GM11168 (cell line): ENCODE data around the gene GPRIN3.
"Not testable (repeated sequence)": the region's sequence is repeated elsewhere in the genome, so short reads cannot be mapped to it uniquely, and the experiment has no call there.

Experiments
- in situ Hi-C: fragments of 300-500 bp; cut with MboI; formaldehyde crosslinking; loops from one replicate; pipeline ENCODE4 v1.12.0; 2022; ENCODE audit warnings: low sequenced_read_pairs; ENCODE audit not compliant: unreplicated experiment

Gene GPRIN3

DNA sequence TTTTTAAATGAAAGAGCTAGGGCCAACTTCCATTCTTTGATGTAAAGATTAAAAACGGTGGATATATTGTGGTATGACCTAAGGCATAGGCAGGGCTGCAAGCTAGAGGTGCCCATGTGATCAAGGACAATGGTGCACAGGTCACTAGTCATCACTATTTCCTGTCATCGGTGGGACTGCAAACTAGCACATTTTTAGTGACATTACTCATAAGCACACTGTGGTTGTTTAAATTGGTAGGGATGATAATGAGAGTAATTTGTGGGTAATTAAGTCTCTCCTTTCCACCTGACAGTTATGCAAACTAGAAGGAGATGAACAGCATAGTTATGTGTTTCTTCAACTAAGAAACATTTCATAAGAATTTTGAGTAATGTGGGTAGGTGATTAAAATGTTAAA lies 85.4 kb downstream of the GPRIN3 start:
- in situ Hi-C loops = no loop called here

DNA sequence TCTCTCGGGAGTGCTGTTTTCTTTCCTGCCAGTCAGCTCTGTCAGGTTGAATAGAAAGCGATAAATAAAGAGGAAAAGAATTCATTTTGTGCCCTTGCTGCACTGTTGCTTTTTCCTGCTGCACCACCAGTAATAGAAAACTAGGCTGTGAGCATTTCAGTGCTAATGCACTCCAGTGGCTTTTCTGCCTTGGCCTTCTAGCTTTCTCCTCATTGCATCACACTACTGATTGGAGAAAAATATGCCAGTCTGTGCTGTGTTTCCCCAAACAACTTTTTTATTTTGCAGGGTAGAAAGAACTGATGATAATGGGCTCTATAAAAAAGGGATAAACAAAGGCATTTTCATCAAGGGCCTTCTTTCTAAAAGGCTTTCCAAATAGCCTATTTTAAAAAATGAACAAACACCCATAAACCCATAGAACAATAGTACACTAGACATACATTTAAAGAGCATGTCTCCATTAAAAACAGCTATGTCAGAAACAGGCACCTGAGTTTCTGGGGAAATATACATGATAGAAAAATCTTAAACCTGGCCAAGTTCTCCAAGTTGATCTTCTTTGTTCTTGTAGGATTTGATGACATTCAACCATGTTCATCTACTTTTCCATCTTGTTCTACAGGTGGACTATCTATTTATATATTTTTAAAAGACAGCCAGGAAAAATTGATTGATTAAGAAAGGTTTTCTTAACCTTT lies 86.3 kb downstream of the GPRIN3 start:
- in situ Hi-C loops = no loop called here

GRCh38 chr4:89218587-89218986 lies 89.0 kb downstream of the GPRIN3 start:
- in situ Hi-C loops = no loop called here

GRCh38 chr4:89217604-89218003 lies 90.0 kb downstream of the GPRIN3 start:
- in situ Hi-C loops = no loop called here

GRCh38 chr4:89216866-89217265 lies 90.7 kb downstream of the GPRIN3 start:
- in situ Hi-C loops = no loop called here

DNA sequence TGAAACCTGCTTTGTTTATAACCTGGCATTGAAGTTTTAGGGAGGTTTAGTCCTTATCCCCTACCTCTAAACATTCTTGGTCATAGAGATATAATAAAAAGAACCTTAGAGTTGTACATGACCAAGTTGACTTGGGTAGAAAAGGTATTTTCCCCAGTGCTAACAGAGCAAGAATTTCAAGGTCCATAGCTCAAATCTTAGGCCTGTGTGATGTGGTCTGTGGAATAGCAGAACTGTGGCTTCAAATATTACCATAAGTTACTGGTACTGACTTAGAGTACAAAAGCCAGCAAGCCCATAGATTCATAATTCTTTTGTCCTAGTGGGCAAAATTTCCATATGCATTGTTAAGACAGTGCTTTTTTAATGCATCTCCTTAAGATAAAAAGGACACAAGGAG lies 91.2 kb downstream of the GPRIN3 start:
- in situ Hi-C loops = no loop called here

DNA sequence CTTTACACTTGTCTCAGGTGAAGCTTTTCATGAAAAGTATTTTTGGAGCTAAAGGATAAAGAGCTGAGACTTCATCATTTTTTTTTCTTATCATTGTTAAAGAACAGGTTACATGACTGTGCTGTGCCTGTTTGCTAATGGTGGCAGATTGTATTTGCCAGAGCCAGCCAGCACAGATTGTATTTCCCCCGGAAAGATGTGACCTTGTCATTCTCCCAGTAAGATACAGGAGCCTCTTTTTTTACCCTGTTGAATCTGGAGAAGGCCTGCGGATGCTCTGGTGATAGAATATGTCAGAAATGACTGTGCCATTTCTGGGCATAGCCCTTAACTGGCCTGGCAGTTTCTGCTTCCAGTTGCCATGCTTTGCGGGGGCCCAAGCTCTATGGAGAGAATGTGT lies 91.9 kb downstream of the GPRIN3 start:
- in situ Hi-C loops = no loop called here

DNA sequence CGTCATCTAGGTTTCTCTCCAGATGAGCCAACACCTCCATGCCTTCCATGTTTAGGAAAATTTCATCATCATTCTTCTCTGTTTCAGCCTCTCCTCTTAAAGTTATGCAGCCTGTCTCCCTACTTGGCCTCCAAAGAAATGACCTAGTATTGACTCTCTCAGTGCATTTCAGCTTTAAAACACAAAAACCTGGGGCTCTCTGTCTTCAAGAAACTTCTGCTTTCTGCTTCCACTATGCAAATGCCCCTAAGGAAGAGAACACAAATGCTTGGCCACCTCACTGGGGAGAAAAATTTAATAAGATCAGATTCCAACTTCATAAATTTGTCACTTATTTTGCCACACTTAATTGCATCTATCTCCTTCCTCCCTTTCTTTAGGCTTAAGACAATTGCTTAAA lies 93.3 kb downstream of the GPRIN3 start:
- in situ Hi-C loops = no loop called here

GRCh38 chr4:89213382-89213701 lies 94.3 kb downstream of the GPRIN3 start:
- in situ Hi-C loops = no loop called here

- in situ Hi-C loops = no loop called here
Observed at GRCh38 chr4:89212666-89213381, 94.8 kb downstream of the GPRIN3 start.

GRCh38 chr4:89204624-89205023 lies 103.0 kb downstream of the GPRIN3 start:
- in situ Hi-C loops = no loop called here

DNA sequence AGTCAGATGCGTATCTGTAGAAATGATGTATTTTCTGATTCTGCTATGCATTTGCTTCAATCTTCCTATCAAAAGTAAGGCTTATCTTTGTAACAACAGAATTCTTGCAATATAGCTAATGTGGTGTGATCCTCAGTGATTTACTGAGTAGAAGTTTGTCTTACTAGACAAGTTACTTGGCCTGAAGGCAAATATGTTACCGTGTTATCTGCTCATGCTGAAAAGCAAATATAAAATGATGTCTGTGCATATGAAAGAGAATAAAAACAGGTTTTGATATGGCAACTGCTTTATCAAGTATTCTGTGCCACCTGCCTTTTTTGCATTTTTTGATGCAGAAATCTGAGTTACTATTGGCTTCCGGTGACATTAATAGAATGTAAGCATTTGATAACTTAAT lies 103.7 kb downstream of the GPRIN3 start:
- in situ Hi-C loops = no loop called here

- in situ Hi-C loops = not testable (repeated sequence)
Observed at GRCh38 chr4:89199394-89199793, 108.2 kb downstream of the GPRIN3 start.

DNA sequence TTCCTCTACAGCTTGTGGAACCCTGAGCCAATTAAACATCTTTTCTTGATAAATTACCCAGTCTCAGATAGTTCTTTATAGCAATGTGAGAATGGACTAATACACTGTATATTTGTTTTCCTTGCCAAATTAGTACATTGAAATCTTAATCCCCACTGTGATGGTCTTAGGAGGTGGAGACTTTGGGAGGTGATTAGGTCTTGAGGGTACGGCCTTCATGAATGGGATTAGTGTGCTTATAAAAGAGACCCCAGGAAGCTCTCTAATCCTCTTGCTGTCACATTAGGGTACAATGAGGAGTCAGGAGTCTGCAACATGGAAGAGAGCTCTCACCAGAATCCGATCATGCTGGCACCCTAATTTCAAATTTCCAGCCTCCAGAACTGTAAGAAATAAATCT lies 109.7 kb downstream of the GPRIN3 start:
- in situ Hi-C loops = no loop called here

DNA sequence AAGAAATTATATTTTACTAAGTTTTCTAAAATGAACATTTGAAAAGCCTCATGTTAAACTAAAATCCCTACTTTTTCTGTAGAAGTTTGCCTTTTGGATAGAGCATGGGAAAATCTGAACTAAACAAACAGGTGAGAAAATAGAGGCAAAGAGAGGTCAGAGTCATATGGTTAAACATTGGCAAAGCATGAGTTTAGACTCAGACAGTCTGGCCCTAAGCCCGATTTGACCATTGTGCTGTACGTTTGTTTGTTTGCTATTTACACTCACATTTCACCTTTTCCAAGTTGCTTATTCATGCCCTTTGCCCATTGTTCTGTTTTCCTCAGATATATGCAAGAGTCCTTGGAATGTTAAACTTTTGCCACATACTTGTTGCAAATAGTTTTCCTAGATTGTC lies 110.9 kb downstream of the GPRIN3 start:
- in situ Hi-C loops = no loop called here

DNA sequence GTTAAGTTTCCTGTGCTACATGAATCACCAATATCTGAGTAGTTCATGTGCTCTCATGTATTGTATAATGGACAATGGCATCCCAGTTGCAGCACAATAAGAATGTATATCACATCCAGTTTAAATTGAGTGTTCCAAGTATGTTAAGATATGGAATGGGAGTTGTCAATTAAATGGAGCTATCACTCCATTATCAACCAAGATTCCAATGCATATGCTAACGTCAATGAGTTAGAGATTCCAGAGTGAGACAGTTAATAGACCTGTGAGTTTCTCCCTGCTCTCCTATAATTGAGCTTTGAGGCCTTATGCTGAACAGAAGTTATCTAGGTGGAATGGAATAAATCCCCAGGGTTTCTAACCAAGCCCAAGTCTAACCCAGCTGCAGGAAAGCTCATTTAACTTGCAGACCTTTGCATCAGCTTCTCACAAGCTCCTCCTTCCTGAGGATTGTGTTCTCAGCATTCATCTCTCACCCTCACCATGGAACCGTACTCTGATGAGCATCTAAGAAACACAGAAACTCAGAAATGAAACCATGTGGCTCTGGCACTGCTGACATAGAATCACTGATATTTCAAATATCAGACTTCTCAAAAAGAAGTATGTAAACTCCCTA lies 111.4 kb downstream of the GPRIN3 start:
- in situ Hi-C loops = no loop called here

DNA sequence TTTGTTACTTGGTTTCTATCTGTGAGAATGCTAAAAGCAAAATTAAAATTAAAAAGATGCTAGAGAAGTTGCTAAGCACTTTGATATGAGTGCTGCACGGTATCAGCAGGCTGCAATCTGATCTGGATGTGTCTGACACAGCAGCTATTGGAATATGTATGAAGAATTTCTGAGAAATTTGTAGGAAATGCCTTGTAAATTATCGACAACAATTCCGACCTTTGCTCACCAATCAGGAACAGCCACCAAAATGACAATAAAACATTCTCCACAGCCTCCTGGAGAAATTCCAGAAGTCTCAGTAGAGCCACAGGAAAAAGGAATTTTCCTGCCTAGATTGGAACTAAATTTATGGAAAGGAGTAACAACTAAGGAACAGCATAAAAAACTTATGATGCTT lies 113.8 kb downstream of the GPRIN3 start:
- in situ Hi-C loops = no loop called here
